Skeletal muscle tissue (tissue), 4 donors: ENCODE data around the gene TTC28. TPM values are rescaled to one million over a fixed set of nuclear protein-coding genes. Genes with fewer than 3 reads are reported as not detected.

Experiments used
- H3K27ac ChIP-seq: one replicate; pipeline ENCODE4 v1.7.0; 2013; ENCODE audit warnings: mild to moderate bottlenecking, low read depth, low read length, inconsistent platforms
- H3K27me3 ChIP-seq, 3 donors: one replicate each; pipeline ENCODE4 v1.7.0; 2013; ENCODE audit warnings: low read length in 3 of 3; ENCODE audit not compliant: control insufficient read depth in 3 of 3, insufficient read depth in 3 of 3
- H3K36me3 ChIP-seq, 3 donors: one replicate each; pipeline ENCODE4 v1.7.0; 2013; ENCODE audit warnings: low read length in 3 of 3; ENCODE audit not compliant: control insufficient read depth in 3 of 3, insufficient read depth in 3 of 3
- H3K4me1 ChIP-seq, 3 donors: one replicate each; pipeline ENCODE4 v1.7.0; 2013; ENCODE audit warnings: low read length in 3 of 3, mild to moderate bottlenecking in 3 of 3; ENCODE audit not compliant: control insufficient read depth in 3 of 3, insufficient read depth in 3 of 3
- H3K4me3 ChIP-seq, 3 donors: one replicate each; pipeline ENCODE4 v1.7.0; 2013; ENCODE audit warnings: low read length in 3 of 3
- H3K9ac ChIP-seq, 3 donors: one replicate each; pipeline ENCODE4 v1.7.0; 2013; ENCODE audit warnings: low read length in 3 of 3, mild to moderate bottlenecking in 3 of 3, moderate library complexity in 2 of 3, low read depth in 1 of 3
- H3K9me3 ChIP-seq, 3 donors: one replicate each; pipeline ENCODE4 v1.7.0; 2013; ENCODE audit warnings: low read length in 3 of 3; ENCODE audit not compliant: control insufficient read depth in 3 of 3
- total RNA-seq: library from RNA; depleted of rRNA; stranded (reverse); fragments of >200 nt; gene quantifications from one replicate; pipeline ENCODE4 v1.2.3, GENCODE V29; 2014
- donor health status: Osteomylitis.

The TTC28 gene
- total RNA-seq, 1 donor from 2014 or later = 27.1 TPM

- no peak overlapping the region for H3K9ac ChIP-seq
- no peaks in the 10 kb centered on the region for H3K4me1 ChIP-seq
- H3K9me3 ChIP-seq = no peaks in the 10 kb centered on the region
- H3K4me3 ChIP-seq = no peak overlapping the region
- no peak overlapping the region for H3K27ac ChIP-seq
- H3K27me3 ChIP-seq = no peaks in the 10 kb centered on the region
- H3K36me3 ChIP-seq = peaks cover 2 to 5% (median 4%) of the 10 kb centered on the region in 3 donors
Observed at GRCh38 chr22:28005513-28005912, 674.1 kb downstream of the TTC28 start.

DNA sequence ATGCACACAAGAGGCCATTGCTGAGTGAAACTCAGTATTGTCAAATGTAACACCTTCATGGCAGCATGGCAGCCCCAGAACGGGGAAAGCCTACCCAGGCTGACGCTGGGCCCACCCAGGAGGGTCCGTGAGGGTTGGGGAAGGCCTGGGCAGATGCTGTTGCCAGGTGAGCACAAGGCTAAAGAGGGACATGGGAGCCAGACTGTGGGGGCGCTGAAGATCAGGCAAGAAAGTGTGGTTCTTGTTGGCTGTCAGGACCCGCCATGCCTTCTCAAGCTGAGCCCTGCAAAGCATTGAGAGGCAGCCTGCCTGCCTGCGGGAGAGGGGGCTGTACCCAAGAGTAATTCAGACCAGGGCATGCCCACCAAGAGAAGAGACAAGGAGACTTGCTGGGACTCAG, 675.6 kb downstream of the TTC28 start:
- Histone ChIP-seq H3K9ac (no peak overlapping the region), H3K4me1 (no peaks in the 10 kb centered on the region), H3K36me3 (peaks cover 4 to 6% (median 5%) of the 10 kb centered on the region in 3 donors), H3K9me3 (no peaks in the 10 kb centered on the region), H3K27me3 (no peaks in the 10 kb centered on the region), H3K4me3 (no peak overlapping the region), H3K27ac (no peak overlapping the region)

- no peaks in the 10 kb centered on the region for H3K4me1 ChIP-seq
- peaks cover 11 to 15% (median 12%) of the 10 kb centered on the region in 3 donors for H3K36me3 ChIP-seq
- no peak overlapping the region for H3K27ac ChIP-seq
- H3K9me3 ChIP-seq = no peaks in the 10 kb centered on the region
- H3K27me3 ChIP-seq = no peaks in the 10 kb centered on the region
- no peak overlapping the region for H3K9ac ChIP-seq
- no peak overlapping the region for H3K4me3 ChIP-seq
Observed at GRCh38 chr22:28002863-28003565, 676.6 kb downstream of the TTC28 start.

DNA sequence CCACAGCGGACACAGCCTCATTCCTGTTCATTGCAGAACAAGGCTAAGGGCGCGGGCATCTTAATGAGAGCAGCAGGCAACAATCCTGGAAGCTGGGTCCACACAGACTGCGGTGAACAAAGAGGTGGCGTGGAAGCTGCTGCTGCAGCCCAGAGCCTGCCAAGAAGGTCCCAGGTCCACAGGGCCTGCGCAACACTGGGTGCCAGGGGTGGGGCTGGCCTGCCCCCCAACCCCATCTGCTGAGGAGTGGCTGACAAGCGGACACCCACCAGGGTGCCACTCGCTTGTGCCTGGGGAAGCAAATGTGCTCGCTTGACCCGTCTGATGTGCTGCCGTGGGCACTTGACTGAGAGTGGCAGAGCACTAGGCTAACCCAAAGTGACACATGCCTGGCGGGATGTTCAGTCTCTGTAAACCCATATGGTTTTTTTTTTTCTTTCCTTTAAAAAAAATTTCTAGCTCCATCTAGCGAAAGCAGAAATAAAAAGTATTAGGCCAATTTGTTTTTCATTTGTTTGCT, 677.4 kb downstream of the TTC28 start:
- Histone ChIP-seq H3K4me1 (no peaks in the 10 kb centered on the region), H3K27ac (no peak overlapping the region), H3K27me3 (no peaks in the 10 kb centered on the region), H3K4me3 (no peak overlapping the region), H3K9ac (no peak overlapping the region), H3K9me3 (no peaks in the 10 kb centered on the region), H3K36me3 (peaks cover 13 to 17% (median 14%) of the 10 kb centered on the region in 3 donors)

- no peaks in the 10 kb centered on the region for H3K4me1 ChIP-seq
- peaks cover 14 to 18% (median 16%) of the 10 kb centered on the region in 3 donors for H3K36me3 ChIP-seq
- H3K27me3 ChIP-seq = no peaks in the 10 kb centered on the region
- no peak overlapping the region for H3K9ac ChIP-seq
- no peaks in the 10 kb centered on the region for H3K9me3 ChIP-seq
- no peak overlapping the region for H3K27ac ChIP-seq
- H3K4me3 ChIP-seq = no peak overlapping the region
Observed at GRCh38 chr22:28001171-28001835, 678.3 kb downstream of the TTC28 start.

DNA sequence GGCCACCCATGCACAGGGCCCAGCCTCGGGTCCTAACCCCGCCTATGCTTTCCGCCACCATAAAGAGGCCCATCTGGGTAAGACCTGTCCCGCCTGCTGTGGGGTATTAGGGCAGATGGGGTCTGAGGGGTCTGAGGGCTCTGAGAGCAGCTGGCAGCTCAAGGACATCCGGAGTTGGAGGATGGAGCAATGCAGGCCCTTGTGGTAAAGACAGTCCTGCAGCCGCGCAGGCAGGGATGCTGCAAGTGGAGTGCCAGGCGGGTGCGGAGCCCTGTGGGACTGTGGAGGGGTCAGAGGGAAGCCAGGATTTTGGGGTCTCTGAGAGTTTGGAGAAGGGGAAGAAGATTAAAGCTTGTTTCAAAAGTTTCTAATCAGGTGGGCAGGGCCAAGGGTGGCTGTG, 679.3 kb downstream of the TTC28 start:
- peaks cover 15 to 21% (median 16%) of the 10 kb centered on the region in 3 donors for H3K36me3 ChIP-seq
- no peak overlapping the region for H3K4me3 ChIP-seq
- no peaks in the 10 kb centered on the region for H3K9me3 ChIP-seq
- no peaks in the 10 kb centered on the region for H3K27me3 ChIP-seq
- H3K9ac ChIP-seq = no peak overlapping the region
- no peak overlapping the region for H3K27ac ChIP-seq
- no peaks in the 10 kb centered on the region for H3K4me1 ChIP-seq

DNA sequence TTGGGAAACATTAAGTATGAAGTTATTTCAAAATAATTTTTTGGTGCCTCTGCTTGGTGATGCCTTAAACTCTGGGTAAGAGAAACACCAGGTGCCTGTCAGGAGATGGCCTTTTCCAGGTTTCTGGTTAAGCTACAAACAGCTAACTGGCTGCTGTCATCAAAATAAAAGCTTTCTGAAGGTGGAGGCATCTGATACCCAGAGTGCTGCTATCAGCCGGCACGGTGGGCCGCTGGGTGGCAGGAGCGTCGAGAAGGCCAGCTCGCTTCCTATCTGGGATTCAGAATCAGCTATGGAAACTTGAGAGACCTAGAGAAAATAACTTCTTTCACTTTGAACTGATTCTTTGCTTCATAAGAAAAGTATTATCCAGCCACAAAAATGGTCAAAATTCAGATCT, 679.8 kb downstream of the TTC28 start:
- Histone ChIP-seq H3K9me3 (no peaks in the 10 kb centered on the region), H3K9ac (no peak overlapping the region), H3K27ac (no peak overlapping the region), H3K4me1 (no peaks in the 10 kb centered on the region), H3K4me3 (no peak overlapping the region), H3K27me3 (no peaks in the 10 kb centered on the region), H3K36me3 (peaks cover 18 to 26% (median 20%) of the 10 kb centered on the region in 3 donors)

DNA sequence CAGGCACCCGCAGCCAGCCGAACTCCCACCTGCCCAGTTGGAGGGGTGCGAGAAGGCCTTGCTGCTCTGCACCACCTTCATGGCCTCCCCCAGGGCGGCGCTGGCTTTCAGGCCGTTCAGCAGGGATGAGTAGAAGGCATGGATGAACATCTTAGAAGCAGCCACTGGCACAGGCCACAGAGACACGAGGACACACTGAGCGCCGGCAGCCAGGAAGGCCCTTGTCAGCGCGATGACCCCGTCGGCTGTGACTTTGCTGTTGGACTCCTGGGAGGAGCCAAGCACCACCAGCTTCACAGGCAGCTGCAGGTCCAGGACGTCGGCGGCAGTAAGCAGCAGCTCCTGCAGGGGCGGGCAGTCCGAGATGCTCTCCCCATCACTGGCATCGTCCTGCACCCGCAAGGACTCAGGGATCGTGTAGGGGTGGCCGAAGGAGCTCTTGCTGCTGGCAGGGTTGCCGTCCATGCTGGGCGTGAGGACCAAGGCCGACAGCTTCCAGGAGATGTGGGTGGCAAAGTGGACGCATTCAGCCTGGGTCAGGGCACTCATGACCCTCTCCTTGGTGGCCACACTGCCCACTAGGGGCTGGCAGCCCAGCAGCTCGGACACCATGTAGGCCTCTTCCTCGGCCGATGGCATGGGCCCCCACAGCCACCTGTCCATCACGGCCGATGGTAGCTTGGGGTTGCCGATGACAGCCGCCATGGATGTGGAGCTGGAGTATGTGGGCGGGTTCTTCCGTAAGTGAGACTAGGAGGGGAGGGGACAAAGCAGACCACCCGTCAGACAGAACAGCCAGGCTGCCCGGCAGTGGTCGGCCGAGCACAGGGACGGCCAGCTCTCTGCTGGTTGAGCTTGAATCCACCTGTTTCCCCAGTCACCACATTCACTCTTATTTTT, 680.9 kb downstream of the TTC28 start:
- Histone ChIP-seq H3K27ac (no peak overlapping the region), H3K36me3 (peaks cover 18 to 29% (median 20%) of the 10 kb centered on the region in 3 donors), H3K4me1 (no peaks in the 10 kb centered on the region), H3K9ac (no peak overlapping the region), H3K27me3 (no peaks in the 10 kb centered on the region), H3K9me3 (no peaks in the 10 kb centered on the region), H3K4me3 (no peak overlapping the region)

DNA sequence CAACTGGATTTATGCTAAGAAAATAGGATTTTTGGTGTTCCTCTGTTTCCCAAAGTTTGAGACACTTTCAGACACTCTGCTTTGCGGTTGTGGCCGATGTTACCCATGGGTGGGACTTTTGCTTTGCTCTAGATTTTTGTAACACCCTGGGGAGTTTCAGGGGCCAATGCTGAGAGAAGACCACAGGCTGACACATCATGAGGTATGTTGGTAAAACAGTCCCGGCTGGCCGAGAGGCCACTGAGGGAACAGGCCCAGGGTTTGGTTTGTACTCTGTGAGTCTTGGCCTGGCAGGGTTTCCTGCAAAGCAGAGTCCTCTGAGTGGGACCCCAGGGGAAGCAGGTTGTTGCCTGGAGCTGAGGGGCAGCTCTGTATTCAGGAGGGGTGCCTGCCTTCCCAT, 682.1 kb downstream of the TTC28 start:
- no peak overlapping the region for H3K4me3 ChIP-seq
- no peaks in the 10 kb centered on the region for H3K4me1 ChIP-seq
- peaks cover 20 to 31% (median 22%) of the 10 kb centered on the region in 3 donors for H3K36me3 ChIP-seq

More for the DNA sequence above, 682.1 kb downstream of the TTC28 start:
- no peaks in the 10 kb centered on the region for H3K9me3 ChIP-seq
- H3K27me3 ChIP-seq = no peaks in the 10 kb centered on the region
- no peak overlapping the region for H3K27ac ChIP-seq
- no peak overlapping the region for H3K9ac ChIP-seq
